DOHH2 (cell line): ENCODE data around the gene CCL13.

Experiments used
- EZH2phosphoT487 ChIP-seq: fragments of 200-600 bp; sonication (generic); IDR thresholded peaks from 2 replicates; pipeline ENCODE4 v1.6.1; 2017; ENCODE audit warnings: borderline replicate concordance, mild to moderate bottlenecking, antibody characterized with exemption, low read length, moderate library complexity, mixed read lengths
- TF ChIP-seq, protein P1 (sequence below): fragments of 200-600 bp; sonication (generic); IDR thresholded peaks from one replicate; pipeline ENCODE4 v1.5.1; 2014; ENCODE audit warnings: antibody characterized with exemption, mild to moderate bottlenecking, low read depth, low read length; ENCODE audit not compliant: poor library complexity, severe bottlenecking

GRCh38 chr17:34308371-34308770 is 47.9 kb upstream of the CCL13 start:
- TF ChIP-seq, protein P1, sequence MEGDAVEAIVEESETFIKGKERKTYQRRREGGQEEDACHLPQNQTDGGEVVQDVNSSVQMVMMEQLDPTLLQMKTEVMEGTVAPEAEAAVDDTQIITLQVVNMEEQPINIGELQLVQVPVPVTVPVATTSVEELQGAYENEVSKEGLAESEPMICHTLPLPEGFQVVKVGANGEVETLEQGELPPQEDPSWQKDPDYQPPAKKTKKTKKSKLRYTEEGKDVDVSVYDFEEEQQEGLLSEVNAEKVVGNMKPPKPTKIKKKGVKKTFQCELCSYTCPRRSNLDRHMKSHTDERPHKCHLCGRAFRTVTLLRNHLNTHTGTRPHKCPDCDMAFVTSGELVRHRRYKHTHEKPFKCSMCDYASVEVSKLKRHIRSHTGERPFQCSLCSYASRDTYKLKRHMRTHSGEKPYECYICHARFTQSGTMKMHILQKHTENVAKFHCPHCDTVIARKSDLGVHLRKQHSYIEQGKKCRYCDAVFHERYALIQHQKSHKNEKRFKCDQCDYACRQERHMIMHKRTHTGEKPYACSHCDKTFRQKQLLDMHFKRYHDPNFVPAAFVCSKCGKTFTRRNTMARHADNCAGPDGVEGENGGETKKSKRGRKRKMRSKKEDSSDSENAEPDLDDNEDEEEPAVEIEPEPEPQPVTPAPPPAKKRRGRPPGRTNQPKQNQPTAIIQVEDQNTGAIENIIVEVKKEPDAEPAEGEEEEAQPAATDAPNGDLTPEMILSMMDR, result no peak
- no peak for TF ChIP-seq EZH2phosphoT487
